Glutamatergic neuron (in vitro differentiated cells): ENCODE measurements around the gene RPS19BP1. TPM values are rescaled to one million over a fixed set of nuclear protein-coding genes. Genes with fewer than 3 reads are reported as not detected.

Experiments used
- DNase-seq: peaks from one replicate; pipeline ENCODE4 v3.0.0; 2022
- H3K27ac Mint-ChIP-seq: one replicate; pipeline ENCODE4 v1.8.0; 2020; ENCODE audit warnings: mild to moderate bottlenecking, mixed read lengths, inconsistent platforms; ENCODE audit not compliant: unreplicated experiment
- H3K27me3 Mint-ChIP-seq: one replicate; pipeline ENCODE4 v1.8.0; 2020; ENCODE audit warnings: mild to moderate bottlenecking, moderate library complexity, mixed read lengths, inconsistent platforms; ENCODE audit not compliant: unreplicated experiment
- H3K36me3 Mint-ChIP-seq: one replicate; pipeline ENCODE4 v1.8.0; 2020; ENCODE audit warnings: mild to moderate bottlenecking, mixed read lengths, inconsistent platforms; ENCODE audit not compliant: unreplicated experiment
- H3K4me1 Mint-ChIP-seq: one replicate; pipeline ENCODE4 v1.8.0; 2020; ENCODE audit warnings: mild to moderate bottlenecking, low read depth, mixed read lengths, inconsistent platforms; ENCODE audit not compliant: unreplicated experiment
- H3K4me3 Mint-ChIP-seq: one replicate; pipeline ENCODE4 v1.8.0; 2020; ENCODE audit warnings: mild to moderate bottlenecking, mixed read lengths, inconsistent platforms; ENCODE audit not compliant: unreplicated experiment
- H3K9me3 Mint-ChIP-seq: one replicate; pipeline ENCODE4 v1.8.0; 2020; ENCODE audit warnings: mild to moderate bottlenecking, moderate library complexity, mixed read lengths, inconsistent platforms; ENCODE audit not compliant: unreplicated experiment
- CTCF ChIP-seq: fragments of 200-600 bp; sonication (generic); IDR thresholded peaks from one replicate; pipeline ENCODE4 v1.5.0; 2021; ENCODE audit not compliant: partially characterized antibody, unreplicated experiment
- total RNA-seq: library from RNA; stranded (reverse); fragmentation: NEBNext Ultra II Directional; extraction: Animal tissue kit (Norgen Biotek cat#: 25700); gene quantifications from one replicate; pipeline ENCODE4 v1.2.1, GENCODE V29; 2021; ENCODE audit not compliant: unreplicated experiment

RPS19BP1 gene
- total RNA-seq, 1 donor from 2014 or later, result 59.6 TPM

GRCh38 chr22:39560127-39560526 is 27.6 kb upstream of the RPS19BP1 start:
- peaks cover 1% of the 10 kb centered on the region for H3K4me1 Mint-ChIP-seq
- peaks cover 8% of the 10 kb centered on the region for H3K27me3 Mint-ChIP-seq
- no peaks in the 10 kb centered on the region for H3K36me3 Mint-ChIP-seq
- no peak overlapping the region for H3K4me3 Mint-ChIP-seq
- no peak for TF ChIP-seq CTCF
- no peaks in the 10 kb centered on the region for H3K9me3 Mint-ChIP-seq
- H3K27ac Mint-ChIP-seq, result no peak overlapping the region
- DNase-seq, result no peak

- Mint-ChIP-seq H3K36me3 (no peaks in the 10 kb centered on the region), H3K27me3 (peaks cover 8% of the 10 kb centered on the region), H3K9me3 (no peaks in the 10 kb centered on the region), H3K27ac (no peak overlapping the region), H3K4me1 (peaks cover 1% of the 10 kb centered on the region), H3K4me3 (no peak overlapping the region)
- peak; percentile 52 for DNase-seq
- TF ChIP-seq CTCF, result peak; percentile 62
Observed at GRCh38 chr22:39559456-39560105, 27.0 kb upstream of the RPS19BP1 start.

- no peak for DNase-seq
- Mint-ChIP-seq H3K4me1 (peaks cover 1% of the 10 kb centered on the region), H3K36me3 (no peaks in the 10 kb centered on the region), H3K27ac (no peak overlapping the region), H3K27me3 (peaks cover 8% of the 10 kb centered on the region), H3K9me3 (no peaks in the 10 kb centered on the region), H3K4me3 (peak overlapping the region; percentile 65)
- TF ChIP-seq CTCF, result no peak
Observed at GRCh38 chr22:39558950-39559349, 26.4 kb upstream of the RPS19BP1 start.

- Mint-ChIP-seq H3K4me1 (peaks cover 1% of the 10 kb centered on the region), H3K9me3 (no peaks in the 10 kb centered on the region), H3K27ac (no peak overlapping the region), H3K36me3 (no peaks in the 10 kb centered on the region), H3K27me3 (peaks cover 8% of the 10 kb centered on the region), H3K4me3 (peak overlapping the region; percentile 75)
- no peak for DNase-seq
- TF ChIP-seq CTCF, result no peak
Observed at GRCh38 chr22:39558254-39558727, 25.7 kb upstream of the RPS19BP1 start.
